GM12892 (cell line): Measurements from ENCODE around the gene BRD3OS.

Experiments
- DNase-seq: peaks from one replicate; pipeline ENCODE4 v3.0.0; 2011; ENCODE audit not compliant: insufficient read length
- FAIRE-seq: peaks from 2 replicates; lab custom pipeline; 2011; peaks lifted over from hg19 to GRCh38; lab: Jason Lieb, UNC
- POLR2A ChIP-seq: IDR thresholded peaks from 2 replicates; pipeline ENCODE4 v1.6.1; 2011; ENCODE audit warnings: low read depth, low read length, control low read depth
- POLR2AphosphoS5 ChIP-seq: IDR thresholded peaks from 2 replicates; pipeline ENCODE4 v1.6.1; 2011; ENCODE audit warnings: low read depth, low read length, control low read depth
- TAF1 ChIP-seq: IDR thresholded peaks from 2 replicates; pipeline ENCODE4 v1.6.1; 2011; ENCODE audit warnings: low read depth, mild to moderate bottlenecking, control low read depth, low read length, borderline replicate concordance

The BRD3OS gene

GRCh38 chr9:134041649-134041962 lies 16.3 kb downstream of the BRD3OS start:
- DNase-seq (no peak), FAIRE-seq (no peak)
- TF ChIP-seq TAF1 = no peak
- no peak for TF ChIP-seq POLR2A
- no peak for TF ChIP-seq POLR2AphosphoS5

GRCh38 chr9:134043531-134043988 lies 18.3 kb downstream of the BRD3OS start:
- TF ChIP-seq TAF1 = no peak
- TF ChIP-seq POLR2A = no peak
- no peak for TF ChIP-seq POLR2AphosphoS5
- DNase-seq (no peak), FAIRE-seq (no peak)

GRCh38 chr9:134044944-134045343 lies 19.7 kb downstream of the BRD3OS start:
- no peak for TF ChIP-seq TAF1
- TF ChIP-seq POLR2A = no peak
- TF ChIP-seq POLR2AphosphoS5 = no peak
- no peak for DNase-seq
- no peak for FAIRE-seq

GRCh38 chr9:134045841-134046544 lies 20.7 kb downstream of the BRD3OS start:
- DNase-seq (no peak), FAIRE-seq (no peak)
- TF ChIP-seq POLR2A (no peak), TAF1 (no peak), POLR2AphosphoS5 (no peak)

GRCh38 chr9:134046894-134047681 lies 21.8 kb downstream of the BRD3OS start:
- TF ChIP-seq POLR2AphosphoS5 = no peak
- no peak for TF ChIP-seq TAF1
- no peak for TF ChIP-seq POLR2A
- no peak for FAIRE-seq
- no peak for DNase-seq

GRCh38 chr9:134047868-134048581 lies 22.7 kb downstream of the BRD3OS start:
- TF ChIP-seq TAF1 (no peak), POLR2A (no peak), POLR2AphosphoS5 (no peak)
- FAIRE-seq (no peak), DNase-seq (no peak)

DNA sequence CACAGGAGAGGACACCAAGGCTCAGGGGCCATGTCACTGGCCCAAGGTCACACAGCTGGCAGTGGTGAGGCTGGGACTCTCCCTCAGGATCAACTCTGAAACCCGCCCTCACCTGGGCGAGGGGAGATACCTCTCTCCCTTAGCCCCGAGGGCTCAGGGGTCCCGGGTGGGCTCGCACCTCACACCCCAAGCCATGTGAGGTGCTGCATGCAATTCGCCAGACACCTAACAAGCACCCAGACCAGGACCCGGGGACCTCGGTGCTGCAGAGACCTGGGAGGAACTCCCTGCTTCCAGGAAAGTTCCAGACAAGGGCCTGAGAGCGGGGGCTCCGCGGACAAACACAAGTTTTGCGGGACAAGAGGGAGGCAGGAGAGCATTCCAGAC lies 23.3 kb downstream of the BRD3OS start:
- no peak for DNase-seq
- TF ChIP-seq TAF1 (no peak), POLR2AphosphoS5 (no peak), POLR2A (no peak)
- FAIRE-seq = no peak

- TF ChIP-seq POLR2A (no peak), POLR2AphosphoS5 (no peak), TAF1 (no peak)
- DNase-seq = no peak
- no peak for FAIRE-seq
Observed at GRCh38 chr9:134049236-134049635, 24.0 kb downstream of the BRD3OS start.

DNA sequence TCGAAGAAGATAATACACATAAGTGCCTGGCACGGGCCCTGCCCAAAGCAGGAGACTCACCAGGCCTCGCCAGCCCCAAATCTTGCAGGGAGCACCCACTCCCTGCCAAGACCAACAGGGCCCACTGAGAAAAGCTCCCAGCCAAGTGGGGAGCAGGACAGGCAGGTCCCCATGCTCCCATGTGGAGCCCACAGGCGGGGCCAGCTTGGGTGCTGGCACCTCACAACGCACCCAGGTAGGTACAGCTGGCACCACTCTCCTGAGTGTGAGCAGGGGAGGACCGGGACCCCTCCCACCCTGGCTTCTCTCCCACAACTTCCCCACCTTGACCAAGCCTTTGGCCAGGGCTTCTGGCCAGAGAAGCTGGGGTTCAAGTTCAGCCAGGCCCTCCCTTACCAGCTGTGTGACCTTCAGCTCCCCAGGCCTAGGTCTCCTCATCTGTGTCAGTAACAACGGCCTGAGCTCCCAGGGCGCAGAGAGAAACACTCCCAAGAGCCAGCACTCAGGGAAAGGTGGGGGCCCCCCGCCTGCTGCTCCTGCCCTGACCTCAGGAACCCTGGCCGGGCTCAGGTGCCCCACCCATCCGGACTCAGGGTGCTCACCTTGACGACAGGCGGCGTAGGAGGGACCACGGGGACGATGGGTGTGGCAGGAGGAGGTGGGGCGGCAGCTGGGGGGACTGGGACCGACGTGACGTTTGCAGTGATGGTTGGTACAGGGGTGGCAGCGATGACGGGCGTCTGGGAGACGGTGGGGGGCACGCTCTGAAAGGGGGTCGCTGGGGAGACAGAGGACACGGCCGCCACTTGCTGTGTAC lies 24.7 kb downstream of the BRD3OS start:
- TF ChIP-seq TAF1 (no peak), POLR2A (no peak), POLR2AphosphoS5 (no peak)
- no peak for FAIRE-seq
- DNase-seq = no peak

DNA sequence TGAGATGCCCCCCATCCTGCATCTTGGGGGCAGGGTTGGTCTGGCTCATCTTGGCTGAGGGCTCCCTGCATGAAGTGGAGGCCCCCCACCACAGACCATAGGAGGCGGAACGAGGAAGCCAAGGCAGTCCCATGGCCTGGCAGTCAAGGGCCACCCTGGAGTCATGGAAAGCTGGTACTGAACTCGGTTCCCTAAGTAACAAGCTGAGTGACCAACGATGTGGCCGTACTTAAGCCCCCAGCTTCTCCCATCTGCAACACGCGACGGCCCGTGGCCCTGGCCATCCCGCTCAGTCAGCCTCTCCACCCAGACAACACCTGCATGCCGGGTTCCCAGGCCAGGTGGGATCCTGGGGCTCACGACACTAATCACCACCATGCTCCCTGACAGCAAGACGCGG lies 25.4 kb downstream of the BRD3OS start:
- TF ChIP-seq POLR2AphosphoS5 (no peak), TAF1 (no peak), POLR2A (no peak)
- FAIRE-seq (no peak), DNase-seq (no peak)

- no peak for TF ChIP-seq POLR2AphosphoS5
- TF ChIP-seq TAF1 = no peak
- FAIRE-seq = no peak
- DNase-seq = no peak
Observed at GRCh38 chr9:134051319-134051718, 26.0 kb downstream of the BRD3OS start.

- no peak for FAIRE-seq
- TF ChIP-seq POLR2A (no peak), TAF1 (no peak), POLR2AphosphoS5 (no peak)
Observed at GRCh38 chr9:134052491-134052890, 27.2 kb downstream of the BRD3OS start.

More at GRCh38 chr9:134052491-134052890, 27.2 kb downstream of the BRD3OS start:
- DNase-seq = no peak
